H1 (cell line): ENCODE data around the gene ADPRHL1. TPM values are rescaled to one million over a fixed set of nuclear protein-coding genes. Genes with fewer than 3 reads are reported as not detected.
"Not testable (repeated sequence)": the region's sequence is repeated elsewhere in the genome, so short reads cannot be mapped to it uniquely, and the experiment has no call there.

Source experiments
- CTCF ChIA-PET: fragments of 300-600 bp; sonication (Branson Sonifier 250); formaldehyde crosslinking; loops from one replicate; lab custom pipeline; 2021; ENCODE audit not compliant: partially characterized antibody; lab: Charles Lee
- POLR2A ChIA-PET: fragments of 300-600 bp; sonication (Branson Sonifier 250); formaldehyde crosslinking; loops from one replicate; lab custom pipeline; 2021; ENCODE audit warnings: inconsistent platforms; ENCODE audit not compliant: partially characterized antibody; lab: Charles Lee
- DNase-seq, 2 experiments: peaks; one replicate each; pipeline versions ENCODE4 v3.0.0 to v3.0.0-alpha.2; 2010 to 2022; ENCODE audit warnings: low spot score in 2 of 2, low read depth in 1 of 2, mixed read lengths in 1 of 2
- FAIRE-seq: peaks from 2 replicates; lab custom pipeline; 2011; peaks lifted over from hg19 to GRCh38; lab: Jason Lieb, UNC
- H2AFZ ChIP-seq: 2 replicates; pipeline ENCODE4 v1.8.1; 2012; ENCODE audit warnings: low read length, inconsistent platforms
- H2AK5ac ChIP-seq: 2 replicates; pipeline ENCODE4 v1.6.1; 2013; ENCODE audit warnings: low read depth, low read length
- H2BK120ac ChIP-seq: replicated peaks from 2 replicates; pipeline ENCODE3; 2013; ENCODE audit warnings: low read depth, low read length, inconsistent platforms
- H2BK12ac ChIP-seq: 2 replicates; pipeline ENCODE4 v1.6.1; 2013; ENCODE audit warnings: low read depth, low read length
- H2BK15ac ChIP-seq: 2 replicates; pipeline ENCODE4 v1.6.1; 2013; ENCODE audit warnings: low read length
- H2BK20ac ChIP-seq: 2 replicates; pipeline ENCODE4 v1.6.1; 2013; ENCODE audit warnings: low read length
- H2BK5ac ChIP-seq: 2 replicates; pipeline ENCODE4 v1.6.1; 2013; ENCODE audit warnings: low read depth, low read length
- H3K14ac ChIP-seq: 2 replicates; pipeline ENCODE4 v1.6.1; 2013; ENCODE audit warnings: inconsistent platforms; ENCODE audit not compliant: insufficient read length
- H3K18ac ChIP-seq: 2 replicates; pipeline ENCODE4 v1.6.1; 2013; ENCODE audit warnings: low read length; ENCODE audit errors: extremely low read depth
- H3K23ac ChIP-seq: 2 replicates; pipeline ENCODE4 v1.6.1; 2013; ENCODE audit warnings: inconsistent platforms; ENCODE audit not compliant: insufficient read length
- H3K23me2 ChIP-seq: 2 replicates; pipeline ENCODE4 v1.6.1; 2013; ENCODE audit warnings: low read depth, low read length
- H3K27ac ChIP-seq: 2 replicates; pipeline ENCODE4 v1.6.1; 2011; ENCODE audit warnings: low read depth, low read length, inconsistent platforms
- H3K27me3 ChIP-seq, 4 experiments: replicated peaks in 1 of 4; 1 replicate in 1 of 4; 2 replicates in 3 of 4; pipeline versions ENCODE4 v1.6.1 to v1.8.1; 2011 to 2013; ENCODE audit warnings: low read length in 3 of 4, mild to moderate bottlenecking in 3 of 4, inconsistent platforms in 2 of 4, mixed read lengths in 2 of 4, moderate library complexity in 1 of 4; ENCODE audit not compliant: control insufficient read depth in 3 of 4, insufficient read depth in 3 of 4; ENCODE audit errors: extremely low read depth in 1 of 4
- H3K36me3 ChIP-seq, 4 experiments: 2 replicates each; pipeline versions ENCODE4 v1.6.1 to v1.8.1; 2011 to 2013; ENCODE audit warnings: mild to moderate bottlenecking in 4 of 4, low read length in 3 of 4, moderate library complexity in 2 of 4, control low read depth in 1 of 4, inconsistent platforms in 1 of 4; ENCODE audit not compliant: insufficient read depth in 4 of 4, control insufficient read depth in 2 of 4
- H3K4ac ChIP-seq: replicated peaks from 2 replicates; pipeline ENCODE3; 2013; ENCODE audit warnings: low read length, low read depth, mixed read lengths, inconsistent platforms; ENCODE audit not compliant: insufficient read length
- H3K4me1 ChIP-seq, 4 experiments: replicated peaks in 1 of 4; 1 replicate in 1 of 4; 2 replicates in 3 of 4; pipeline versions ENCODE4 v1.6.1 to v1.8.1; 2011 to 2013; ENCODE audit warnings: low read length in 3 of 4, inconsistent platforms in 2 of 4, mixed read lengths in 1 of 4; ENCODE audit not compliant: insufficient read depth in 4 of 4, control insufficient read depth in 3 of 4
- H3K4me2 ChIP-seq, 2 experiments: 2 replicates each; pipeline versions ENCODE4 v1.6.1 to v1.8.1; 2011 to 2013; ENCODE audit warnings: low read depth in 2 of 2, low read length in 2 of 2, control low read depth in 1 of 2, inconsistent platforms in 1 of 2, mild to moderate bottlenecking in 1 of 2; ENCODE audit not compliant: insufficient read depth in 1 of 2
- H3K4me3 ChIP-seq, 4 experiments: fragments of 200-600, 300-600 bp in 1 of 4; sonication (generic), shearing (Covaris generic), sonication (Bioruptor Twin) in 1 of 4; 2 replicates each; pipeline versions ENCODE4 v1.5.1 to v1.8.1; 2011 to 2016; ENCODE audit warnings: low read length in 4 of 4, low read depth in 3 of 4, control low read depth in 2 of 4, inconsistent platforms in 2 of 4, mild to moderate bottlenecking in 2 of 4, mixed read lengths in 1 of 4, moderate library complexity in 1 of 4; ENCODE audit not compliant: insufficient read depth in 2 of 4; ENCODE audit errors: extremely low read depth in 1 of 4
- H3K56ac ChIP-seq: replicated peaks from 2 replicates; pipeline ENCODE3; 2013; ENCODE audit warnings: low read depth, mild to moderate bottlenecking, mixed read lengths, low read length, inconsistent platforms; ENCODE audit not compliant: insufficient read length
- H3K79me1 ChIP-seq: 2 replicates; pipeline ENCODE4 v1.6.1; 2013; ENCODE audit warnings: low read depth, low read length, control low read depth
- H3K79me2 ChIP-seq, 2 experiments: 2 replicates each; pipeline versions ENCODE4 v1.6.1 to v1.8.1; 2012 to 2013; ENCODE audit warnings: low read length in 2 of 2, mild to moderate bottlenecking in 2 of 2, inconsistent platforms in 1 of 2; ENCODE audit not compliant: insufficient read depth in 2 of 2, control insufficient read depth in 1 of 2
- H3K9ac ChIP-seq, 4 experiments: replicated peaks in 1 of 4; 1 replicate in 1 of 4; 2 replicates in 3 of 4; pipeline versions ENCODE4 v1.6.1 to v1.8.1; 2011 to 2013; ENCODE audit warnings: low read depth in 3 of 4, low read length in 3 of 4, control low read depth in 2 of 4, mild to moderate bottlenecking in 2 of 4, moderate library complexity in 2 of 4, inconsistent platforms in 1 of 4; ENCODE audit errors: extremely low read depth in 1 of 4
- H3K9me3 ChIP-seq, 2 experiments: 2 replicates each; pipeline versions ENCODE4 v1.6.1 to v1.8.1; 2012 to 2013; ENCODE audit warnings: mild to moderate bottlenecking in 2 of 2, moderate library complexity in 2 of 2, control low read depth in 1 of 2, inconsistent platforms in 1 of 2, low read depth in 1 of 2, low read length in 1 of 2, mixed read lengths in 1 of 2; ENCODE audit not compliant: insufficient read depth in 2 of 2
- H4K20me1 ChIP-seq, 2 experiments: replicated peaks in 1 of 2; 2 replicates each; pipeline versions ENCODE3 to v1.8.1; 2011 to 2013; ENCODE audit warnings: inconsistent platforms in 2 of 2, low read length in 2 of 2, mild to moderate bottlenecking in 1 of 2; ENCODE audit not compliant: insufficient read depth in 2 of 2, control insufficient read depth in 1 of 2
- H4K5ac ChIP-seq: 2 replicates; pipeline ENCODE4 v1.6.1; 2013; ENCODE audit warnings: low read length, low read depth, mixed read lengths, inconsistent platforms; ENCODE audit not compliant: insufficient read length
- H4K8ac ChIP-seq: 2 replicates; pipeline ENCODE4 v1.8.0; 2013; ENCODE audit warnings: mild to moderate bottlenecking, moderate library complexity, low read length, inconsistent platforms; ENCODE audit not compliant: insufficient read depth; ENCODE audit errors: extremely low read depth
- H4K91ac ChIP-seq: replicated peaks from 2 replicates; pipeline ENCODE3; 2013; ENCODE audit warnings: low read length, mixed read lengths, inconsistent platforms; ENCODE audit not compliant: insufficient read length
- WGBS, 2 experiments: shearing (Covaris generic) in 1 of 2; methylation state at CpG; one replicate each; pipeline versions ENCODE4 v1.1.6 to v1.1.7; 2013 to 2015; ENCODE audit warnings: low lambda C conversion rate in 2 of 2, mixed read lengths in 2 of 2, inconsistent platforms in 1 of 2, low coverage in 1 of 2, missing lambda C conversion rate in 1 of 2; ENCODE audit not compliant: insufficient replicate concordance in 2 of 2, insufficient coverage in 1 of 2, insufficient read length in 1 of 2; ENCODE audit errors: extremely low coverage in 1 of 2, missing lambda C conversion rate in 1 of 2; 5-methylcytosine and 5-hydroxymethylcytosine counted together
- polyA plus RNA-seq, 7 experiments: library from polyadenylated mRNA; depleted of rRNA in 3 of 7; stranded (reverse) in 5 of 7; unstranded in 2 of 7; fragments of >200 nt in 5 of 7; fragments of 200-250 nt in 2 of 7; gene quantifications; 1 replicate in 5 of 7; 2 replicates in 1 of 7; 4 replicates in 1 of 7; pipeline versions ENCODE4 v1.2.1 to v1.2.3, GENCODE V29; 2011 to 2013; ENCODE audit warnings: missing spikeins in 2 of 7, mixed read lengths in 2 of 7
- total RNA-seq: library from RNA; stranded (reverse); fragmentation: NEBNext Ultra II Directional; extraction: Animal tissue kit (Norgen Biotek cat#: 25700); gene quantifications from 2 replicates; pipeline ENCODE4 v1.2.1, GENCODE V29; 2021

ADPRHL1 gene
- total and polyA plus RNA-seq, 2 of the 8 experiments (the other 6 are each of a cell fraction or from before 2014, with no cell fraction given): 0.74 to 1.7 TPM

DNA sequence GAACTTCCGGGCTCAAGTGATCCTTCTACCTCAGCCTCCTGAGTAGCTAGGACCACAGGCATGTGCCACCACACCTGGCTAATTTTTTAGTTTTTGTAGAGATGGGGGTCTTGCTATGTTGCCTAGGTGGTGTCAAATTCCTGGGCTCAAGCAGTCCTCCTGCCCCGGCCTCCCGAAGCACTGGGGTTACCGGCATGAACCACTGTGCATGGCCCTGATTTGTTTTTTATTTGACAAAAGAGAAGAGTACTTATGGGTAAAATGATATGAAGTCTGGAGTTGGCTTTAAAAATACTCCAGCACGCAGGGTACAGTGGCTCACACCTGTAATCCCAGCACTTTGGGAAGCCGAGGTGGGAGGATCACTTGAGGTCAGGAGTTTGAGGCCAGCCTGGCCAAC, 84.9 kb downstream of the ADPRHL1 start:
- not testable (repeated sequence) for H2BK15ac ChIP-seq, H3K23me2 ChIP-seq, H3K23ac ChIP-seq, H3K27me3 ChIP-seq, H3K4ac ChIP-seq, H4K20me1 ChIP-seq, FAIRE-seq, H3K4me3 ChIP-seq, H3K18ac ChIP-seq, H3K4me2 ChIP-seq, H2AK5ac ChIP-seq, H2BK12ac ChIP-seq, H2BK5ac ChIP-seq, H3K79me2 ChIP-seq, H4K5ac ChIP-seq, H3K56ac ChIP-seq, H3K36me3 ChIP-seq, H3K9ac ChIP-seq, H4K91ac ChIP-seq, H3K79me1 ChIP-seq, H2AFZ ChIP-seq, H3K27ac ChIP-seq, H4K8ac ChIP-seq, H2BK120ac ChIP-seq, H2BK20ac ChIP-seq, H3K9me3 ChIP-seq, H3K14ac ChIP-seq
- peaks cover 0 to 23% (median 4%) of the 10 kb centered on the region in 4 experiments; a peak in 6 of 7 replicates for H3K4me1 ChIP-seq
- 97% methylated on average over 6 of the region's 6 CpGs; no CpG with 5 or more reads in 1 of the 2 experiments for WGBS, 2 experiments
- ChIA-PET POLR2A (interaction anchor here (0.6 to 2.1 kb wide), 4 partner anchors 8 to 23 kb away, joined by 3 to 9 read pairs (median 4); no protein-coding TSS in a partner anchor), CTCF (interaction anchor here (1.7 kb wide), 1 partner anchor 35 kb away, joined by 4 read pairs; no protein-coding TSS in a partner anchor)
- DNase-seq: peak in 1 of 2 experiments; percentile 6
